C1 segment of cervical spinal cord (tissue), 14 donors: ENCODE measurements around the gene SH3RF2.

ENCODE experiments used
- DNase-seq, 14 donors: peaks; one replicate each; lab custom pipeline; 2025; lab: John Stamatoyannopoulos, UW

Gene SH3RF2

GRCh38 chr5:146041180-146041789 is 104.9 kb downstream of the SH3RF2 start:
- no peak for DNase-seq

- no peak for DNase-seq
These were observed 106.4 kb downstream of the SH3RF2 start for GRCh38 chr5:146042628-146043279.

GRCh38 chr5:146043722-146044121 is 107.3 kb downstream of the SH3RF2 start:
- no peak for DNase-seq

- no peak for DNase-seq
These were observed 111.0 kb downstream of the SH3RF2 start for GRCh38 chr5:146047396-146047795.

- DNase-seq = peak in 6 of 14 donors; percentile 3 to 17 (median 8)
These were observed 112.8 kb downstream of the SH3RF2 start for GRCh38 chr5:146048994-146049703.

- no peak for DNase-seq
These were observed 113.3 kb downstream of the SH3RF2 start for GRCh38 chr5:146049704-146050026.

- DNase-seq = no peak
These were observed 113.7 kb downstream of the SH3RF2 start for GRCh38 chr5:146050086-146050485.

- DNase-seq = no peak
These were observed 115.3 kb downstream of the SH3RF2 start for GRCh38 chr5:146051678-146052077.

- DNase-seq = no peak
These were observed 116.4 kb downstream of the SH3RF2 start for GRCh38 chr5:146052780-146053179.

GRCh38 chr5:146055432-146055831 is 119.1 kb downstream of the SH3RF2 start:
- no peak for DNase-seq

- no peak for DNase-seq
These were observed 123.3 kb downstream of the SH3RF2 start for GRCh38 chr5:146059460-146060220.

- DNase-seq = no peak
These were observed 123.8 kb downstream of the SH3RF2 start for GRCh38 chr5:146060221-146060585.

- no peak for DNase-seq
These were observed 130.6 kb downstream of the SH3RF2 start for GRCh38 chr5:146066968-146067367.

- no peak for DNase-seq
These were observed 131.8 kb downstream of the SH3RF2 start for GRCh38 chr5:146068206-146068605.

GRCh38 chr5:146068977-146069779 is 132.8 kb downstream of the SH3RF2 start:
- no peak for DNase-seq

GRCh38 chr5:146069780-146070099 is 133.4 kb downstream of the SH3RF2 start:
- DNase-seq = no peak

GRCh38 chr5:146070746-146071145 is 134.4 kb downstream of the SH3RF2 start:
- no peak for DNase-seq

GRCh38 chr5:146071171-146071570 is 134.8 kb downstream of the SH3RF2 start:
- no peak for DNase-seq

GRCh38 chr5:146072595-146072994 is 136.2 kb downstream of the SH3RF2 start:
- DNase-seq = no peak

GRCh38 chr5:146073239-146073900 is 137.0 kb downstream of the SH3RF2 start:
- no peak for DNase-seq

- DNase-seq = no peak
These were observed 139.7 kb downstream of the SH3RF2 start for GRCh38 chr5:146076028-146076427.
